Transverse colon (tissue), 4 donors: ENCODE data around the gene ELAPOR2. TPM values are rescaled to one million over a fixed set of nuclear protein-coding genes. Genes with fewer than 3 reads are reported as not detected.
A peak's percentile ranks its signal among the peaks of the same experiment; 100 is the strongest.

Source experiments
- DNase-seq: peaks from one replicate; pipeline ENCODE4 v3.0.0-alpha.2; 2019
- H3K27ac ChIP-seq, 4 donors: fragments of 200-600 bp; sonication (generic); 2 replicates each; pipeline ENCODE4 v1.5.1; 2016 to 2018; ENCODE audit warnings: inconsistent platforms in 4 of 4
- H3K27me3 ChIP-seq: fragments of 200-600 bp; sonication (generic); 2 replicates; pipeline ENCODE4 v1.5.1; 2017; ENCODE audit warnings: inconsistent platforms
- H3K36me3 ChIP-seq, 4 donors: fragments of 200-600 bp; sonication (generic); 2 replicates each; pipeline ENCODE4 v1.5.1; 2017 to 2019; ENCODE audit warnings: inconsistent platforms in 4 of 4
- H3K4me1 ChIP-seq, 4 donors: fragments of 200-600 bp; sonication (generic); 2 replicates each; pipeline ENCODE4 v1.5.1; 2017 to 2020; ENCODE audit warnings: inconsistent platforms in 4 of 4
- H3K4me3 ChIP-seq, 4 donors: fragments of 200-600 bp; sonication (generic); 1 replicate in 1 of 4; 2 replicates in 3 of 4; pipeline versions ENCODE4 v1.5.1 to v1.6.1; 2017 to 2019; ENCODE audit warnings: inconsistent platforms in 4 of 4
- H3K9me3 ChIP-seq, 2 donors: fragments of 200-600 bp; sonication (generic); 2 replicates each; pipeline ENCODE4 v1.5.1; 2017 to 2019; ENCODE audit warnings: inconsistent platforms in 2 of 2
- EP300 ChIP-seq: sonication (generic); formaldehyde crosslinking; IDR thresholded peaks from one replicate; pipeline ENCODE4 v1.6.1; 2017; ENCODE audit warnings: antibody characterized with exemption, low read depth
- POLR2A ChIP-seq: fragments of 450-650 bp; IDR thresholded peaks from one replicate; pipeline ENCODE4 v1.6.1; 2016; ENCODE audit warnings: antibody characterized with exemption, mild to moderate bottlenecking, moderate library complexity
- POLR2AphosphoS5 ChIP-seq, 3 donors: sonication (generic); formaldehyde crosslinking; IDR thresholded peaks; one replicate each; pipeline ENCODE4 v1.6.1; 2016; ENCODE audit warnings: antibody characterized with exemption in 3 of 3
- WGBS, 2 donors: methylation state at CpG; one replicate each; pipeline ENCODE4 v1.1.5; 2018; ENCODE audit warnings: low coverage in 1 of 2; 5-methylcytosine and 5-hydroxymethylcytosine counted together
- in situ Hi-C, 4 donors: fragments of 200-750 bp; cut with MboI; loops; one replicate each; pipeline versions ENCODE4 v1.15.0 to v1.15.1; 2017; ENCODE audit warnings: low sequenced_read_pairs in 3 of 4, low pct_ligation_motif_present in 1 of 4, low pct_unique_long_range_greater_than_20kb in 1 of 4
- intact Hi-C: fragments of 100-400 bp; cut with DNase I; formaldehyde crosslinking; loops from one replicate; pipeline ENCODE4 v1.15.1; 2023; ENCODE audit warnings: low total_unique reads
- total RNA-seq, 4 donors: library from RNA; depleted of rRNA; stranded (reverse); fragments of >200 nt; gene quantifications; one replicate each; pipeline ENCODE4 v1.1.0, GENCODE V29; 2016
- TF ChIP-seq, protein P1 (sequence below), 5 experiments: fragments of 200-600 bp in 3 of 5; fragments of 450-650 bp in 2 of 5; sonication (generic) in 3 of 5; IDR thresholded peaks; 1 replicate in 2 of 5; 2 replicates in 3 of 5; pipeline ENCODE4 v1.5.1; 2016 to 2017; ENCODE audit warnings: antibody characterized with exemption in 5 of 5, inconsistent platforms in 3 of 5, mild to moderate bottlenecking in 2 of 5, moderate library complexity in 1 of 5

ELAPOR2 gene
- total RNA-seq = 10 to 100 TPM; 10.6 to 28.1 (median 17.3) TPM

- H3K36me3 ChIP-seq = no peaks in the 10 kb centered on the region
- peak within 1 kb of the TSS; percentile 64 to 92 (median 70) for H3K4me3 ChIP-seq
- intact Hi-C loops = no loop called here
- peak; percentile 86 for DNase-seq
- no peaks in the 10 kb centered on the region for H3K27me3 ChIP-seq
- in situ Hi-C loops = no loop called here
- peaks cover 0 to 15% (median 9%) of the 10 kb centered on the region in 4 donors for H3K4me1 ChIP-seq
- WGBS, 2 donors = 3 to 9% methylated on average over 5 to 31 of the region's 70 CpGs
- H3K9me3 ChIP-seq = no peaks in the 10 kb centered on the region
- TF ChIP-seq EP300 (no peak), POLR2AphosphoS5 (IDR thresholded peaks at IDR 0.05) (peak; percentile 24 to 57 (median 26)), POLR2A (peak; percentile 18)
- TF ChIP-seq, protein P1, sequence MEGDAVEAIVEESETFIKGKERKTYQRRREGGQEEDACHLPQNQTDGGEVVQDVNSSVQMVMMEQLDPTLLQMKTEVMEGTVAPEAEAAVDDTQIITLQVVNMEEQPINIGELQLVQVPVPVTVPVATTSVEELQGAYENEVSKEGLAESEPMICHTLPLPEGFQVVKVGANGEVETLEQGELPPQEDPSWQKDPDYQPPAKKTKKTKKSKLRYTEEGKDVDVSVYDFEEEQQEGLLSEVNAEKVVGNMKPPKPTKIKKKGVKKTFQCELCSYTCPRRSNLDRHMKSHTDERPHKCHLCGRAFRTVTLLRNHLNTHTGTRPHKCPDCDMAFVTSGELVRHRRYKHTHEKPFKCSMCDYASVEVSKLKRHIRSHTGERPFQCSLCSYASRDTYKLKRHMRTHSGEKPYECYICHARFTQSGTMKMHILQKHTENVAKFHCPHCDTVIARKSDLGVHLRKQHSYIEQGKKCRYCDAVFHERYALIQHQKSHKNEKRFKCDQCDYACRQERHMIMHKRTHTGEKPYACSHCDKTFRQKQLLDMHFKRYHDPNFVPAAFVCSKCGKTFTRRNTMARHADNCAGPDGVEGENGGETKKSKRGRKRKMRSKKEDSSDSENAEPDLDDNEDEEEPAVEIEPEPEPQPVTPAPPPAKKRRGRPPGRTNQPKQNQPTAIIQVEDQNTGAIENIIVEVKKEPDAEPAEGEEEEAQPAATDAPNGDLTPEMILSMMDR (IDR thresholded peaks at IDR 0.05) = peak; percentile 25 to 42 (median 30)
- H3K27ac ChIP-seq = peak within 1 kb of the TSS; percentile 68 to 75 (median 70)
Measured at GRCh38 chr7:87059525-87060287, at the start of gene ELAPOR2. TSS of gene ELAPOR2 (minus strand) at chr7:87059654. CDS start at chr7:87059513, 141 bp downstream.

- no peak for DNase-seq
- H3K9me3 ChIP-seq = no peaks in the 10 kb centered on the region
- no peaks in the 10 kb centered on the region for H3K36me3 ChIP-seq
- H3K27me3 ChIP-seq = no peaks in the 10 kb centered on the region
- TF ChIP-seq EP300 (no peak), POLR2AphosphoS5 (IDR thresholded peaks at IDR 0.05) (no peak), POLR2A (no peak)
- TF ChIP-seq, protein P1 (IDR thresholded peaks at IDR 0.05) = no peak
- WGBS, 2 donors = 83 to 100% methylated on average over 1 to 6 of the region's 6 CpGs
- intact Hi-C loops (no loop called here), in situ Hi-C loops (no loop called here)
- H3K4me3 ChIP-seq = no peak overlapping the region
- no peak overlapping the region for H3K27ac ChIP-seq
- no peaks in the 10 kb centered on the region for H3K4me1 ChIP-seq
Measured at GRCh38 chr7:87107949-87108776, 48.7 kb upstream of the ELAPOR2 start.

DNA sequence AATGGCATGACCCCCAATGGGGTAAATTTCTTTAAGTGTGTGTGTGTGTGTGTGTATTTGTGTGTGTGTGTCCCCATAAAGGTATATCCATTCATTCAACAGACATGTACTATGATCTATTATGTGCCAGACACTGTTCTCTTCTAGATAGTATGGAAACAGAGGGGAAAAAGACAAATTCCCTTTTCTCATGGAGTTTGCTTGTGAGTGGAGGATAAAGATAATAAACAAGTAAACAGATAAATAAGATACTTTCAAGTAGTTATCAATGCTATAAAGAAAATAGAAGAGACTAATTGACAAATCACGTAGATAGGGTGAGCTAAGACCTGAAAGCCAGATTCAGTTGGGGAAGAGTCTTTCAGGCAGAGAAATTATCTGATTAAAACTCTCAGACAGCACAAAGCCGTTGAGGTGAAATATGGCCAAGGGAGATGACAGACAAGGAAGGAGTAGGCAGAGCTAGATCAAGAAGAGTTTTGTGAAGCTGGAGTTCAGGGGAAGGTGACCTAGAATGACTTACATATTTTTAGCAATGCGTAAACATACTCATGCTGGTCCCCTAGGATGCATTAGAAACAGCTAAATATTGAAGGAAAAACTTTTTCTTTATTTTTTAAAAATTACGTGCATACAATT lies 47.6 kb upstream of the ELAPOR2 start:
- WGBS, 2 donors = 53 to 71% methylated on average over 4 of the region's 4 CpGs

More for the DNA sequence above, 47.6 kb upstream of the ELAPOR2 start:
- DNase-seq = no peak
- no peak for TF ChIP-seq POLR2A
- TF ChIP-seq EP300 = no peak
- TF ChIP-seq POLR2AphosphoS5 (IDR thresholded peaks at IDR 0.05) = no peak
- TF ChIP-seq, protein P1 (IDR thresholded peaks at IDR 0.05) = no peak
- intact Hi-C loops (no loop called here), in situ Hi-C loops (no loop called here)
- Histone ChIP-seq H3K4me3 (no peak overlapping the region), H3K27ac (no peak overlapping the region), H3K36me3 (no peaks in the 10 kb centered on the region), H3K27me3 (no peaks in the 10 kb centered on the region), H3K4me1 (no peaks in the 10 kb centered on the region), H3K9me3 (no peaks in the 10 kb centered on the region)
